ENCODE measurements around the gene ZNF154.

Gene ZNF154

DNA sequence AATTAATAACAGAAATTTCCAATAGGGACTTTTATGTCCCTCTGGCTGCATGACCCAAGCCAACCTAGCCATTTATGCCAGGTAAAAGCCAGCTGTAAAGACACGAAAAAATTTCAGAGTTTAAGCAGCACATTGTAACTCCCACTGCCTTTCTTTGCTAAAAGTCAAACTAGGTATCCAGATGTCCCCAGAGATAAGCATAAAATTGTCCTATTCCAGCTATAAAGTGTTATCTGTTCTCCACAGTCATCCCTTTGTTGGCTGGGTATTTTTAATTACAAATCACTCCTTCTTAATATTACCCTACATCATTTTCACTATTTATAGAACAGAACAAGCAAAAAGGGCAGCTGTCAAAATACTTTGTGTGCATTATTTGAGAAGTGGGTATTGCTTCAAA lies 3.2 kb upstream of the ZNF154 start:
- CTCF ChIA-PET = no interaction called here
- POLR2A ChIA-PET = no interaction called here
- no peak for DNase-seq (ENCODE audit: extremely low spot score)
- no peak for TF ChIP-seq HDGF (IDR thresholded peaks at IDR 0.05; ENCODE audit: borderline replicate concordance)
- no peak for TF ChIP-seq FOXK2 (IDR thresholded peaks at IDR 0.05)
- TF ChIP-seq CTBP1 (IDR thresholded peaks at IDR 0.05; ENCODE audit: borderline replicate concordance) = no peak
- no peak for TF ChIP-seq ZNF384 (IDR thresholded peaks at IDR 0.05)
- no peak for TF ChIP-seq SUZ12 (IDR thresholded peaks at IDR 0.05)
- TF ChIP-seq, protein P1, sequence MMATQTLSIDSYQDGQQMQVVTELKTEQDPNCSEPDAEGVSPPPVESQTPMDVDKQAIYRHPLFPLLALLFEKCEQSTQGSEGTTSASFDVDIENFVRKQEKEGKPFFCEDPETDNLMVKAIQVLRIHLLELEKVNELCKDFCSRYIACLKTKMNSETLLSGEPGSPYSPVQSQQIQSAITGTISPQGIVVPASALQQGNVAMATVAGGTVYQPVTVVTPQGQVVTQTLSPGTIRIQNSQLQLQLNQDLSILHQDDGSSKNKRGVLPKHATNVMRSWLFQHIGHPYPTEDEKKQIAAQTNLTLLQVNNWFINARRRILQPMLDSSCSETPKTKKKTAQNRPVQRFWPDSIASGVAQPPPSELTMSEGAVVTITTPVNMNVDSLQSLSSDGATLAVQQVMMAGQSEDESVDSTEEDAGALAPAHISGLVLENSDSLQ (IDR thresholded peaks at IDR 0.05) = no peak
- no peak for TF ChIP-seq FOXA1 (IDR thresholded peaks at IDR 0.05)
- no peak for TF ChIP-seq SP1 (IDR thresholded peaks at IDR 0.05)
- TF ChIP-seq BHLHE40 (IDR thresholded peaks at IDR 0.05; ENCODE audit: borderline replicate concordance) = no peak
- no peak for TF ChIP-seq ARNT (IDR thresholded peaks at IDR 0.05)
- TF ChIP-seq NFRKB (IDR thresholded peaks at IDR 0.05) = no peak
- no peak for TF ChIP-seq LEF1 (IDR thresholded peaks at IDR 0.05; ENCODE audit: borderline replicate concordance)
- TF ChIP-seq L3MBTL2 (conservative IDR thresholded peaks at IDR 0.05) = no peak
- no peak for TF ChIP-seq TARDBP (IDR thresholded peaks at IDR 0.05)
- TF ChIP-seq FOXM1 (IDR thresholded peaks at IDR 0.05; ENCODE audit: borderline replicate concordance) = no peak
- no peak for TF ChIP-seq ELF4 (IDR thresholded peaks at IDR 0.05)

DNA sequence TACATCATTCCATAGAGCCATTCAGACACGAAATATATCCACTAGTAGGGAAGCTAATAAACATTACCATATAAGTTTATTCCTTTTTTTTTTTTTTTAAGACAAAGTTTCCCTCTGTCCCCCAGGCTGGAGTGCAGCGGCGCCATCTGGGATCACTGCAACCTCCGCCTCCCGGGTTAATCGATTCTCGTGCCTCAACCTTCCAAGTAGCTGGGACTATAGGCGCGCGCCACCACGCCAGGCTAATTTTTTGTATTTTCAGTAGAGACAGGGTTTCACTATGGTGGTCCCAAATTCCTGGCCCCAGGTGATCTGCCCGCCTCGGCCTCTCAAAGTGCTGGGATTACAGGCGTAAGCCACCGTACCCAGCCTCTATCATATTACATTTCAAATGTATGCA lies 612 bp upstream of the ZNF154 start:
- TF ChIP-seq SUZ12 (IDR thresholded peaks at IDR 0.05) = no peak
- TF ChIP-seq ARNT (IDR thresholded peaks at IDR 0.05) = no peak
- TF ChIP-seq HDGF (IDR thresholded peaks at IDR 0.05; ENCODE audit: borderline replicate concordance) = no peak
- no peak for TF ChIP-seq TARDBP (IDR thresholded peaks at IDR 0.05)
- no peak for TF ChIP-seq CTBP1 (IDR thresholded peaks at IDR 0.05; ENCODE audit: borderline replicate concordance)
- TF ChIP-seq NFRKB (IDR thresholded peaks at IDR 0.05) = no peak
- no peak for TF ChIP-seq ELF4 (IDR thresholded peaks at IDR 0.05)
- CTCF ChIA-PET = no interaction called here
- no peak for DNase-seq (ENCODE audit: extremely low spot score)
- POLR2A ChIA-PET = no interaction called here

DNA sequence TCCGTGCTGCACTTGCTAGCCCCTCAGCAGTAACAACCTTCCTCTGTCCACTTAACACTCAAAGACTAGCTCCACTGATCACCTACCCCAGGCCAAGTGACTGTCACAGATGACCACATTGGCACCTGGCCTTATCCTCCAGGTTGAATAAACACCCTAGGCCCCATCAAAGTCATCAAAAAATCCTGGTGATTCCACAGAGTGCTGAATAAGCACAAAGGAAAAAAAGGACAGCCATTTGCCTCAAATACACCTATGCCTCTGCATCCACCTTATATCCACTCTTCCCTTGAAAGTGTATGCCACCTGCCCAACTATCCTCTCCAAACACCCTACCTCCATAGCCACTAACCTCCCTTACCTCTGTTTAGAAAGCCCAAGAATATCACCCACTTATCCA lies 2.7 kb downstream of the ZNF154 start:
- TF ChIP-seq NFRKB (IDR thresholded peaks at IDR 0.05) = no peak
- TF ChIP-seq ELF4 (IDR thresholded peaks at IDR 0.05) = no peak
- no peak for TF ChIP-seq FOXA1 (IDR thresholded peaks at IDR 0.05)
- TF ChIP-seq SUZ12 (IDR thresholded peaks at IDR 0.05) = no peak
- TF ChIP-seq SP1 (IDR thresholded peaks at IDR 0.05) = no peak
- no peak for TF ChIP-seq HDGF (IDR thresholded peaks at IDR 0.05; ENCODE audit: borderline replicate concordance)
- no peak for TF ChIP-seq CTBP1 (IDR thresholded peaks at IDR 0.05; ENCODE audit: borderline replicate concordance)
- ChIA-PET CTCF (no interaction called here), POLR2A (no interaction called here)
- no peak for DNase-seq (ENCODE audit: extremely low spot score)

DNA sequence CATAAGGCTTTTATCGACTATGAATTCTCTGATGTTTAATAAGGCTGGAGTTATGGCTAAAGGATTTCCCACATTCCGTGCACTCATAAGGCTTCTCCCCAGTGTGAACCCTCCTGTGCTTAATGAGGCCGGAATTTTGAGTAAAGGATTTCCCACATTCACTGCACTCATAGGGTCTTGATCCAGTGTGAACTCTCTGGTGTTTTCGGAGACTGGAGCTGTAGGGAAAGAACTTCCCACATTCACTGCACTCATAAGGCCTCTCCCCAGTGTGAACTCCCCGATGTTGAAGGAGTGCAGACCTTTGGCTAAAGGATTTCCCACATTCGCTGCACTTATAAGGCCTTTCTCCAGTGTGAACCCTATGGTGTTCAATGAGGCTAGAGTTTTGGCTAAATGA lies 7.4 kb downstream of the ZNF154 start:
- CTCF ChIA-PET = no interaction called here

DNA sequence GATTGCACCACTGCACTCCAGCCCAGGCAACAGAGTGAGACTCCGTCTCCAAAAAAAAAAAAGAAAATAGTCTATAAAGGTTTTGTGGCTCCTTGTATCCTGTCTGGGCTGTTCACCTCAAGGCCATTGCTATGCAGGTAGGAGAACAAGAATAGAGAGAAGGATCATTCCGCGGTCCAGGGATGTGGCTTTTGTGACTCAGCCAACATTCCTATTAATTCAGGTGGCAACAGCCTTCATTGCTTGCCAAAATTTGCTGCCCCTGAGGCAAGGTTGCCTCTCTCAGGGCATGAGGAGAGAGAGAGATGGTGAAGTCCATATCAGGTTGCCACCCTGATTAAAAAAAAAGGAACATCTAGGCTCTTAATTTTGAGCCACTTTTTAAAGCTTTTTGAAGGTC lies 19.3 kb downstream of the ZNF154 start:
- TF ChIP-seq SP1 (IDR thresholded peaks at IDR 0.05) = no peak
- no peak for TF ChIP-seq ARNT (IDR thresholded peaks at IDR 0.05)
- TF ChIP-seq FOXK2 (IDR thresholded peaks at IDR 0.05) = no peak
- TF ChIP-seq FOXA1 (IDR thresholded peaks at IDR 0.05) = no peak
- no peak for DNase-seq (ENCODE audit: extremely low spot score)
- POLR2A ChIA-PET = interaction anchor here (1.2 kb wide), 1 partner anchor 8 kb away, joined by 3 read pairs; the partner anchor contains the start of gene ZNF551
- CTCF ChIA-PET = no interaction called here

More for the DNA sequence above, 7.4 kb downstream of the ZNF154 start:
- TF ChIP-seq ZNF384 (IDR thresholded peaks at IDR 0.05) = no peak
- TF ChIP-seq BHLHE40 (IDR thresholded peaks at IDR 0.05; ENCODE audit: borderline replicate concordance) = no peak
- no peak for TF ChIP-seq CTBP1 (IDR thresholded peaks at IDR 0.05; ENCODE audit: borderline replicate concordance)
- TF ChIP-seq SUZ12 (IDR thresholded peaks at IDR 0.05) = no peak
- TF ChIP-seq L3MBTL2 (conservative IDR thresholded peaks at IDR 0.05) = no peak
- no peak for TF ChIP-seq TARDBP (IDR thresholded peaks at IDR 0.05)
- no peak for TF ChIP-seq SP1 (IDR thresholded peaks at IDR 0.05)
- POLR2A ChIA-PET = no interaction called here
- no peak for DNase-seq (ENCODE audit: extremely low spot score)

DNA sequence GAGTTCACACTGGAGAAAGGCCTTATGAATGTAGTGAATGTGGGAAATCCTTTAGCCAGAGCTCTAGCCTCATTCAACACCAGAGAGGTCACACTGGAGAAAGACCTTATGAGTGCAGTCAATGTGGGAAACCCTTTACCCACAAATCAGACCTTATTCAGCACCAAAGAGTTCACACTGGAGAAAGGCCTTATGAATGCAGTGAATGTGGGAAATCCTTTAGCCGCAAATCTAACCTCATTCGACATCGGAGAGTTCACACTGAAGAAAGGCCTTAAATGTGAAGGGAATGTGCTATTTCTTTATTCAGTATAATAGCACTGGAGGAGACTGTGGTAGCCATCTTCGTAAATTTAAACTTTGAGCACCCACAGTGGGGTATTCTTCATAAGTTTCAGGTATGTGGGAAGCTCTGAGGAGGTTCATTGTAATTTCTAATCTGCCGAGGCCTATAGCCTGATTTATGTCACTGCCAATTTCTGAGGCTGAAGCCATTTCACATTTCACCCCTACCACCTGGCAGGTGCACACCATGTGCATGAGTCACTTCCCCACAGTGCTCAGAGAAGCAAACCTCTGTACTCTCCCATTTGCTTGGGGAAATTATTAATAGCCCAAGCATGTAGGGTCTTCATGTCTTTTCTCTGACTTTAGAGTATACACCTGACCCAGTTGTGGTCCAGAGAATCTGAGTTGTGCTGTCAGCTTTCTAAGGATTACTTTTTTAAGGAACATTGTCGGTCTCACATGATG lies 20.8 kb downstream of the ZNF154 start:
- POLR2A ChIA-PET = no interaction called here
- TF ChIP-seq L3MBTL2 (conservative IDR thresholded peaks at IDR 0.05) = no peak
- no peak for TF ChIP-seq FOXA1 (IDR thresholded peaks at IDR 0.05)
- no peak for TF ChIP-seq SUZ12 (IDR thresholded peaks at IDR 0.05)
- TF ChIP-seq ZNF384 (IDR thresholded peaks at IDR 0.05) = no peak
- TF ChIP-seq FOXM1 (IDR thresholded peaks at IDR 0.05; ENCODE audit: borderline replicate concordance) = no peak
- TF ChIP-seq BHLHE40 (IDR thresholded peaks at IDR 0.05; ENCODE audit: borderline replicate concordance) = no peak
- TF ChIP-seq LEF1 (IDR thresholded peaks at IDR 0.05; ENCODE audit: borderline replicate concordance) = no peak
- no peak for TF ChIP-seq CTBP1 (IDR thresholded peaks at IDR 0.05; ENCODE audit: borderline replicate concordance)
- TF ChIP-seq ELF4 (IDR thresholded peaks at IDR 0.05) = no peak
- TF ChIP-seq TARDBP (IDR thresholded peaks at IDR 0.05) = no peak
- TF ChIP-seq ARNT (IDR thresholded peaks at IDR 0.05) = no peak
- no peak for TF ChIP-seq FOXK2 (IDR thresholded peaks at IDR 0.05)
- TF ChIP-seq HDGF (IDR thresholded peaks at IDR 0.05; ENCODE audit: borderline replicate concordance) = no peak
- no peak for TF ChIP-seq SP1 (IDR thresholded peaks at IDR 0.05)
- TF ChIP-seq, protein P1 (IDR thresholded peaks at IDR 0.05) = no peak
- TF ChIP-seq NFRKB (IDR thresholded peaks at IDR 0.05) = no peak
- CTCF ChIA-PET = no interaction called here
- DNase-seq (ENCODE audit: extremely low spot score) = no peak

DNA sequence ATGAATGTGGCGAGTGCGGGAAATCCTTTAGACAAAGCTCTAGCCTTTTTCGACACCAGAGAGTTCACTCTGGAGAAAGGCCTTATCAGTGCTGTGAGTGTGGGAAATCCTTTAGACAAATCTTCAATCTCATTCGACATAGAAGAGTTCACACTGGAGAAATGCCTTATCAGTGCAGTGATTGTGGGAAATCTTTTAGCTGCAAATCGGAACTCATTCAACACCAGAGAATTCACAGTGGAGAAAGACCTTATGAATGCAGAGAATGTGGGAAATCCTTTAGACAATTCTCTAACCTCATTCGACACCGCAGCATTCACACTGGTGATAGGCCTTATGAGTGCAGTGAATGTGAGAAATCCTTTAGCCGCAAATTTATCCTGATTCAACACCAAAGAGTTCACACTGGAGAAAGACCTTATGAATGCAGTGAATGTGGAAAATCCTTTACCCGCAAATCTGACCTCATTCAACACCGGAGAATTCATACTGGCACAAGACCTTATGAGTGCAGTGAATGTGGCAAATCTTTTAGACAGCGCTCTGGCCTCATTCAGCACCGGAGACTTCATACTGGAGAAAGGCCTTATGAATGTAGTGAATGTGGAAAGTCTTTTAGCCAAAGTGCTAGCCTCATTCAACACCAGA lies 21.5 kb downstream of the ZNF154 start:
- no peak for TF ChIP-seq LEF1 (IDR thresholded peaks at IDR 0.05; ENCODE audit: borderline replicate concordance)
- DNase-seq (ENCODE audit: extremely low spot score) = no peak
- POLR2A ChIA-PET = no interaction called here
- CTCF ChIA-PET = no interaction called here
